ENCODE results near the gene SLC18A3. TPM values are rescaled to one million over a fixed set of nuclear protein-coding genes. Genes with fewer than 3 reads are reported as not detected.

SLC18A3 gene
- total RNA-seq, 1 experiment from 2014 or later = not detected

DNA sequence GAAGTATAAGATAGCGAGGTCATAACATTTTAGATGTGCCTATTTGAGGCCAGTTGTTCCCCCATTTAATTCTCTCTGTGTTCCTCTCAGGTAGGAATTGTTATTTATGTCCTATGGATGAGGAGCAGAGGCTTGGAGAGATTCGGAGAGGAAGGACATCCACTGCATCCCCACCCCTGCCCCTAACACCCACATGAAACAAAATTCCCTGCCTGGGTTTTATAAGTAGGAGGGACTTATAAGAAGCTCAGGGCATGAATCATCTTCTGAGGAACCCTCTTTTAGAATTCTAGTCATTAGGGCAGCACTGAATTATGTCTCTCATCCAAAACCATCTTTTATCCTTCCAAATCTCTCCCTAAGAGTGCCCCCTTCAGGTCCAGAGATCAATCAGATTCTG, 8.7 kb downstream of the SLC18A3 start:
- H3K79me2 ChIP-seq (ENCODE audit: insufficient read depth, low read length) = no peaks in the 10 kb centered on the region
- no peaks in the 10 kb centered on the region for H3K9me3 ChIP-seq (ENCODE audit: control insufficient read depth in 1 of 2, insufficient read depth in 1 of 2, low read depth in 1 of 2, low read length in 2 of 2)
- no peak overlapping the region for H3K4me2 ChIP-seq (ENCODE audit: low read length)
- ATAC-seq = no peak
- H3K27ac ChIP-seq (ENCODE audit: low read depth, low read length) = no peak overlapping the region
- ChIA-PET RAD21 (ENCODE audit: low non-redundant PET in 1 of 2, low total read pairs in 2 of 2, uncharacterized antibody in 2 of 2, unreplicated experiment in 2 of 2) (no interaction called here), POLR2A (no interaction called here), CTCF (no interaction called here)
- no peaks in the 10 kb centered on the region; the same call in 1 of the 2 replicates for H3K27me3 ChIP-seq (ENCODE audit: insufficient read depth, low read length)
- BruUV-seq (replicated peaks) = no TSS peak
- H3K4me1 ChIP-seq (ENCODE audit: control insufficient read depth in 1 of 2, insufficient read depth in 2 of 2, low read length in 2 of 2) = no peaks in the 10 kb centered on the region
- DNase-seq (ENCODE audit: low read depth, low spot score) = no peak
- H3K9me2 ChIP-seq (ENCODE audit: insufficient read depth) = no peaks in the 10 kb centered on the region
- no peaks in the 10 kb centered on the region for H3K36me3 ChIP-seq (ENCODE audit: control insufficient read depth in 1 of 2, insufficient read depth in 2 of 2, low read length in 2 of 2)
- no peaks in the 10 kb centered on the region for H4K20me1 ChIP-seq (ENCODE audit: insufficient read depth)
- no peak overlapping the region for H3K4me3 ChIP-seq (replicated peaks in 1 of 2; ENCODE audit: low read depth in 1 of 2, low read length in 2 of 2)
- no peak overlapping the region for H3K9ac ChIP-seq (ENCODE audit: low read length)
- TF ChIP-seq CBX3 (IDR thresholded peaks at IDR 0.05; ENCODE audit: low read depth) (no peak), FOSL1 (IDR thresholded peaks at IDR 0.05; ENCODE audit: low read depth) (no peak), TCF7L2 (IDR thresholded peaks at IDR 0.05; ENCODE audit: borderline replicate concordance, extremely low read depth, insufficient read depth, insufficient read length) (no peak), YY1 (IDR thresholded peaks at IDR 0.05; ENCODE audit: extremely low read depth, insufficient replicate concordance, low read depth, low read length) (no peak), SIN3A (IDR thresholded peaks at IDR 0.05; ENCODE audit: low read depth) (no peak), POLR2A (IDR thresholded peaks at IDR 0.05; ENCODE audit: borderline replicate concordance, extremely low read depth, insufficient read depth, insufficient read length) (no peak), ZFX (IDR thresholded peaks at IDR 0.05) (no peak), CEBPB (IDR thresholded peaks at IDR 0.05; ENCODE audit: low read depth) (no peak), JUND (IDR thresholded peaks at IDR 0.05) (no peak), EGR1 (IDR thresholded peaks at IDR 0.05; ENCODE audit: low read depth) (no peak), SRF (IDR thresholded peaks at IDR 0.05; ENCODE audit: low read depth) (no peak), SP1 (IDR thresholded peaks at IDR 0.05; ENCODE audit: low read depth) (no peak), EZH2 (IDR thresholded peaks at IDR 0.05) (no peak)
- TF ChIP-seq, protein P1, sequence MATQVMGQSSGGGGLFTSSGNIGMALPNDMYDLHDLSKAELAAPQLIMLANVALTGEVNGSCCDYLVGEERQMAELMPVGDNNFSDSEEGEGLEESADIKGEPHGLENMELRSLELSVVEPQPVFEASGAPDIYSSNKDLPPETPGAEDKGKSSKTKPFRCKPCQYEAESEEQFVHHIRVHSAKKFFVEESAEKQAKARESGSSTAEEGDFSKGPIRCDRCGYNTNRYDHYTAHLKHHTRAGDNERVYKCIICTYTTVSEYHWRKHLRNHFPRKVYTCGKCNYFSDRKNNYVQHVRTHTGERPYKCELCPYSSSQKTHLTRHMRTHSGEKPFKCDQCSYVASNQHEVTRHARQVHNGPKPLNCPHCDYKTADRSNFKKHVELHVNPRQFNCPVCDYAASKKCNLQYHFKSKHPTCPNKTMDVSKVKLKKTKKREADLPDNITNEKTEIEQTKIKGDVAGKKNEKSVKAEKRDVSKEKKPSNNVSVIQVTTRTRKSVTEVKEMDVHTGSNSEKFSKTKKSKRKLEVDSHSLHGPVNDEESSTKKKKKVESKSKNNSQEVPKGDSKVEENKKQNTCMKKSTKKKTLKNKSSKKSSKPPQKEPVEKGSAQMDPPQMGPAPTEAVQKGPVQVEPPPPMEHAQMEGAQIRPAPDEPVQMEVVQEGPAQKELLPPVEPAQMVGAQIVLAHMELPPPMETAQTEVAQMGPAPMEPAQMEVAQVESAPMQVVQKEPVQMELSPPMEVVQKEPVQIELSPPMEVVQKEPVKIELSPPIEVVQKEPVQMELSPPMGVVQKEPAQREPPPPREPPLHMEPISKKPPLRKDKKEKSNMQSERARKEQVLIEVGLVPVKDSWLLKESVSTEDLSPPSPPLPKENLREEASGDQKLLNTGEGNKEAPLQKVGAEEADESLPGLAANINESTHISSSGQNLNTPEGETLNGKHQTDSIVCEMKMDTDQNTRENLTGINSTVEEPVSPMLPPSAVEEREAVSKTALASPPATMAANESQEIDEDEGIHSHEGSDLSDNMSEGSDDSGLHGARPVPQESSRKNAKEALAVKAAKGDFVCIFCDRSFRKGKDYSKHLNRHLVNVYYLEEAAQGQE (IDR thresholded peaks at IDR 0.05; ENCODE audit: low read depth) = no peak
- TF ChIP-seq, protein P2, sequence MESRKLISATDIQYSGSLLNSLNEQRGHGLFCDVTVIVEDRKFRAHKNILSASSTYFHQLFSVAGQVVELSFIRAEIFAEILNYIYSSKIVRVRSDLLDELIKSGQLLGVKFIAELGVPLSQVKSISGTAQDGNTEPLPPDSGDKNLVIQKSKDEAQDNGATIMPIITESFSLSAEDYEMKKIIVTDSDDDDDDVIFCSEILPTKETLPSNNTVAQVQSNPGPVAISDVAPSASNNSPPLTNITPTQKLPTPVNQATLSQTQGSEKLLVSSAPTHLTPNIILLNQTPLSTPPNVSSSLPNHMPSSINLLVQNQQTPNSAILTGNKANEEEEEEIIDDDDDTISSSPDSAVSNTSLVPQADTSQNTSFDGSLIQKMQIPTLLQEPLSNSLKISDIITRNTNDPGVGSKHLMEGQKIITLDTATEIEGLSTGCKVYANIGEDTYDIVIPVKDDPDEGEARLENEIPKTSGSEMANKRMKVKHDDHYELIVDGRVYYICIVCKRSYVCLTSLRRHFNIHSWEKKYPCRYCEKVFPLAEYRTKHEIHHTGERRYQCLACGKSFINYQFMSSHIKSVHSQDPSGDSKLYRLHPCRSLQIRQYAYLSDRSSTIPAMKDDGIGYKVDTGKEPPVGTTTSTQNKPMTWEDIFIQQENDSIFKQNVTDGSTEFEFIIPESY (IDR thresholded peaks at IDR 0.05; ENCODE audit: extremely low read depth, insufficient replicate concordance, low read length) = no peak
- no peak overlapping the region for H2AFZ ChIP-seq (ENCODE audit: low read depth, low read length, poor library complexity, severe bottlenecking)
- intact Hi-C loops (cut with micrococcal nuclease) = no loop called here

Data from HCT116 (cell line).